GM12878 (cell line): ENCODE data around the gene NFAT5. TPM values are rescaled to one million over a fixed set of nuclear protein-coding genes. Genes with fewer than 3 reads are reported as not detected.

ENCODE experiments used
- ATAC-seq: fragments of 200-7000 bp; cut with Tn5 transposase; 3 replicates; pipeline ENCODE4 v1.9.1; 2020; ENCODE audit warnings: mild to moderate bottlenecking, moderate library complexity
- BruUV-seq: library from RNA; stranded (reverse); fragments of 400-500 nt; replicated peaks from 2 replicates; lab custom pipeline; 2021; lab: Mats Ljungman, UMichigan
- CTCF ChIA-PET: fragments of 300-600 bp; sonication (Branson Sonifier 250); formaldehyde crosslinking; extraction: SDS; loops from one replicate; lab custom pipeline; 2021; ENCODE audit warnings: inconsistent platforms; lab: Yijun Ruan, JAX
- POLR2A ChIA-PET: fragments of 350-600 bp; formaldehyde crosslinking; extraction: SDS; loops from one replicate; lab custom pipeline; 2021; ENCODE audit warnings: inconsistent platforms; lab: Charles Lee
- RAD21 ChIA-PET: fragments of 300-600 bp; sonication (Branson Sonifier 250); formaldehyde crosslinking; loops from one replicate; lab custom pipeline; 2023; ENCODE audit warnings: antibody characterized with exemption; ENCODE audit not compliant: unreplicated experiment; lab: Charles Lee
- SMC1A ChIA-PET: fragments of 300-600 bp; sonication (Branson Sonifier 250); formaldehyde crosslinking; loops from one replicate; lab custom pipeline; 2023; ENCODE audit not compliant: unreplicated experiment, uncharacterized antibody; lab: Charles Lee
- DNase-seq: peaks from one replicate; pipeline ENCODE4 v3.0.0-alpha.2; 2011; ENCODE audit warnings: low read depth, low spot score
- FAIRE-seq: peaks from 3 replicates; lab custom pipeline; 2011; peaks lifted over from hg19 to GRCh38; lab: Jason Lieb, UNC
- H2AFZ ChIP-seq: 2 replicates; pipeline ENCODE4 v1.6.0; 2011; ENCODE audit warnings: low read depth, low read length, control low read depth; ENCODE audit not compliant: control insufficient read depth
- H3K27ac ChIP-seq: 2 replicates; pipeline ENCODE4 v1.5.1; 2011; ENCODE audit warnings: control low read depth; ENCODE audit not compliant: control insufficient read depth, insufficient read depth
- H3K27me3 ChIP-seq, 2 experiments: replicated peaks in 1 of 2; 2 replicates each; pipeline versions ENCODE4 v1.6.0 to v1.6.1; 2011; ENCODE audit warnings: low read length in 1 of 2; ENCODE audit not compliant: control insufficient read depth in 2 of 2, insufficient read depth in 2 of 2
- H3K36me3 ChIP-seq, 2 experiments: 2 replicates each; pipeline ENCODE4 v1.5.1; 2011; ENCODE audit warnings: low read length in 1 of 2; ENCODE audit not compliant: control insufficient read depth in 2 of 2, insufficient read depth in 2 of 2
- H3K4me1 ChIP-seq: 2 replicates; pipeline ENCODE4 v1.6.1; 2011; ENCODE audit warnings: mild to moderate bottlenecking, low read length, moderate library complexity, mixed read lengths; ENCODE audit not compliant: control insufficient read depth, insufficient read depth
- H3K4me2 ChIP-seq: 2 replicates; pipeline ENCODE4 v1.6.0; 2011; ENCODE audit warnings: control low read depth; ENCODE audit not compliant: control insufficient read depth, insufficient read depth
- H3K4me3 ChIP-seq: fragments of 200-600 bp; sonication (generic); 2 replicates; pipeline ENCODE4 v1.5.1; 2016
- H3K79me2 ChIP-seq: 2 replicates; pipeline ENCODE4 v1.6.0; 2011; ENCODE audit warnings: low read length; ENCODE audit not compliant: control insufficient read depth, insufficient read depth
- H3K9ac ChIP-seq: 2 replicates; pipeline ENCODE4 v1.8.0; 2011; ENCODE audit warnings: low read length, control low read depth, mixed read lengths; ENCODE audit not compliant: control insufficient read depth, insufficient read depth
- H3K9me3 ChIP-seq: replicated peaks from 3 replicates; pipeline ENCODE4 v1.5.1; 2011; ENCODE audit warnings: mild to moderate bottlenecking, low read length; ENCODE audit not compliant: control insufficient read depth, insufficient read depth
- H4K20me1 ChIP-seq: 2 replicates; pipeline ENCODE4 v1.6.0; 2011; ENCODE audit not compliant: control insufficient read depth, insufficient read depth
- BRCA1 ChIP-seq: IDR thresholded peaks from 2 replicates; pipeline ENCODE4 v1.6.1; 2011; ENCODE audit warnings: low read depth, low read length, improper control_type of control experiment
- EED ChIP-seq: sonication (generic); IDR thresholded peaks from 2 replicates; pipeline ENCODE4 v1.6.1; 2016; ENCODE audit warnings: antibody characterized with exemption, low read depth
- EZH2 ChIP-seq: IDR thresholded peaks from 2 replicates; pipeline ENCODE4 v1.6.1; 2012; ENCODE audit warnings: low read depth, mild to moderate bottlenecking, control low read depth, inconsistent platforms, low read length, borderline replicate concordance; ENCODE audit not compliant: control insufficient read depth
- FOS ChIP-seq: IDR thresholded peaks from 3 replicates; pipeline ENCODE4 v1.6.1; 2011; ENCODE audit warnings: borderline replicate concordance; ENCODE audit not compliant: insufficient read length; ENCODE audit errors: extremely low read depth
- RCOR1 ChIP-seq: conservative IDR thresholded peaks from 2 replicates; pipeline ENCODE4 v1.6.1; 2012; ENCODE audit warnings: low read depth, low read length, improper control_type of control experiment
- ZZZ3 ChIP-seq: IDR thresholded peaks from 2 replicates; pipeline ENCODE4 v1.6.1; 2011; ENCODE audit warnings: low read depth; ENCODE audit not compliant: control insufficient read depth, insufficient read length
- WGBS: methylation state at CpG from one replicate; pipeline ENCODE4 v1.1.6; 2016; ENCODE audit warnings: low lambda C conversion rate; ENCODE audit not compliant: insufficient replicate concordance, insufficient coverage; ENCODE audit errors: missing lambda C conversion rate; 5-methylcytosine and 5-hydroxymethylcytosine counted together
- in situ Hi-C: fragments of 300-500 bp; cut with MboI; formaldehyde crosslinking; loops from 9 replicates; pipeline ENCODE4 v1.14.3; 2018; ENCODE audit warnings: mixed read lengths
- intact Hi-C: fragments of 100-400 bp; cut with micrococcal nuclease; formaldehyde crosslinking; loops from one replicate; pipeline ENCODE4 v1.14.2; 2022; ENCODE audit not compliant: unreplicated experiment
- polyA plus RNA-seq, 11 experiments: library from polyadenylated mRNA; depleted of rRNA in 4 of 11; unstranded in 6 of 11; stranded (reverse) in 5 of 11; fragments of >200 nt; fragmentation: Nextera tagmentation in 4 of 11; fragmentation: Illumina TruSeq in 1 of 11; extraction: Ambion mirVana in 4 of 11; extraction: Trizol in 1 of 11; gene quantifications; 1 replicate in 1 of 11; 2 replicates in 10 of 11; pipeline versions ENCODE4 v1.2.1 to v1.2.3, GENCODE V29; 2011 to 2016; ENCODE audit warnings: inconsistent platforms in 2 of 11, missing spikeins in 2 of 11, low read depth in 1 of 11
- total RNA-seq, 4 experiments: library from RNA; depleted of rRNA in 3 of 4; stranded (reverse); fragments of >200 nt in 3 of 4; fragmentation: Illumina TruSeq in 1 of 4; extraction: Trizol in 1 of 4; gene quantifications; 2 replicates each; pipeline versions ENCODE4 v1.2.1 to v1.2.3, GENCODE V29; 2013 to 2021
- TF ChIP-seq, protein P1 (sequence below): fragments of 450-650 bp; formaldehyde crosslinking; IDR thresholded peaks from 2 replicates; pipeline ENCODE4 v1.5.0; 2022; ENCODE audit warnings: mild to moderate bottlenecking, missing genetic modification characterization

Gene NFAT5
- total and polyA plus RNA-seq, 10 of the 15 experiments (the other 5 are each of a cell fraction or from before 2014, with no cell fraction given) = 0.58 to 31.5 (median 12.7) TPM

DNA sequence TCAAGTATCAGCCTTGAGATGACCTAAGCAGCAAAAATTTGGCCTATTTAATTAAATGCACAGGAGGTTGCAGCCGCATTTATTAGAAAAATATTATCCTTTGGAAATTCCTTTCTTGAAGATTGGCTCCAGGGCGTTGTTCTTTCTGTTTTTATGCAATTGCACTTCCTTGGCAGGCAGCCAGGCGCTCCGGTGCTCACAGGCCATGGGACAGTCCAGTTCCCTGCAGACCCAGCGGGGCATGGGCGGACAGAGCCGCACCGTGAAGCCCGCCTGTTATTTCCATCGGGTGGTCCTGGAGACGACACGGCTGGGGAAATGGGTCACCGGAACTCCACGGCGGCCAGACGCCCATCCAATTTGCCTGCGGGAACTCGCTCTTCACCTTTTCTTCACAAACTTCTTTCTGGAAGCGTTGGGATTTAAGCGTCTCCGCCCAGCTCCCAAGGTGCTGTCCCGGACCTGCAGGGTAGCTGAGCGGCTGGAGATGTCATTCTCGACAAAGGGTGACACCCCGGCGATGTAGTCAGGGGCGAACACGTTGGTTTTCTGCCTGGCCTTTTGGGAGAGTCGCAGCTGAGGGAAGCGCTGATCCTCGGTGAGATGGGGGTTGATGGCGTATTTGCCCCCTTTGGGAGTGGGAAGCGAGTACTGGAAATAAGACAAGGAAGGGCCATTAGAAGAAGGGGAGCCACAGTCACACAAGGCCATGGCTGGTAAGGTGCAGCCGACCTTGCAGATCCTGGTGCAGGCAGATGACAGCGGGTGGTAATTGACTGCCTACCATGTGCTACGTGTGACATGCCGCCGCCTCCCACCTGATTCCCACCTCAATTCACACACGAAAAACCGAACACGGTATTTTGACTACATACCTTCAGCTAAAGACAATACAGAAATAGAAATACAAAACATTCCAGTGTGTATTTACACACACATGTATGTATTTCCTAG is 176.5 kb downstream of the NFAT5 start:
- Histone ChIP-seq H3K4me1 (no peaks in the 10 kb centered on the region), H2AFZ (no peak overlapping the region), H3K79me2 (no peaks in the 10 kb centered on the region), H4K20me1 (no peaks in the 10 kb centered on the region), H3K4me3 (no peak overlapping the region), H3K9ac (no peak overlapping the region), H3K27me3 (no peaks in the 10 kb centered on the region), H3K36me3 (peaks cover 35 to 46% of the 10 kb centered on the region in 2 experiments), H3K4me2 (no peak overlapping the region)
- no peak for DNase-seq
- no peak for FAIRE-seq
- CTCF ChIA-PET = interaction anchor here (0.6 to 2.5 kb wide), 3 partner anchors 12 to 134 kb away, joined by 3 to 12 read pairs (median 5); partner anchors contain the start of genes NOB1 and NQO1
- ATAC-seq = no peak
- POLR2A ChIA-PET = no interaction called here
- RAD21 ChIA-PET = interaction anchor here (1.1 to 1.3 kb wide), 2 partner anchors 12 to 16 kb away, joined by 4 to 5 read pairs; partner anchors contain the start of genes NOB1 and NQO1
- TF ChIP-seq ZZZ3 = no peak
- no peak for TF ChIP-seq EED
- no peak for TF ChIP-seq EZH2
- no peak for TF ChIP-seq RCOR1
- TF ChIP-seq FOS = no peak
- TF ChIP-seq, protein P1, sequence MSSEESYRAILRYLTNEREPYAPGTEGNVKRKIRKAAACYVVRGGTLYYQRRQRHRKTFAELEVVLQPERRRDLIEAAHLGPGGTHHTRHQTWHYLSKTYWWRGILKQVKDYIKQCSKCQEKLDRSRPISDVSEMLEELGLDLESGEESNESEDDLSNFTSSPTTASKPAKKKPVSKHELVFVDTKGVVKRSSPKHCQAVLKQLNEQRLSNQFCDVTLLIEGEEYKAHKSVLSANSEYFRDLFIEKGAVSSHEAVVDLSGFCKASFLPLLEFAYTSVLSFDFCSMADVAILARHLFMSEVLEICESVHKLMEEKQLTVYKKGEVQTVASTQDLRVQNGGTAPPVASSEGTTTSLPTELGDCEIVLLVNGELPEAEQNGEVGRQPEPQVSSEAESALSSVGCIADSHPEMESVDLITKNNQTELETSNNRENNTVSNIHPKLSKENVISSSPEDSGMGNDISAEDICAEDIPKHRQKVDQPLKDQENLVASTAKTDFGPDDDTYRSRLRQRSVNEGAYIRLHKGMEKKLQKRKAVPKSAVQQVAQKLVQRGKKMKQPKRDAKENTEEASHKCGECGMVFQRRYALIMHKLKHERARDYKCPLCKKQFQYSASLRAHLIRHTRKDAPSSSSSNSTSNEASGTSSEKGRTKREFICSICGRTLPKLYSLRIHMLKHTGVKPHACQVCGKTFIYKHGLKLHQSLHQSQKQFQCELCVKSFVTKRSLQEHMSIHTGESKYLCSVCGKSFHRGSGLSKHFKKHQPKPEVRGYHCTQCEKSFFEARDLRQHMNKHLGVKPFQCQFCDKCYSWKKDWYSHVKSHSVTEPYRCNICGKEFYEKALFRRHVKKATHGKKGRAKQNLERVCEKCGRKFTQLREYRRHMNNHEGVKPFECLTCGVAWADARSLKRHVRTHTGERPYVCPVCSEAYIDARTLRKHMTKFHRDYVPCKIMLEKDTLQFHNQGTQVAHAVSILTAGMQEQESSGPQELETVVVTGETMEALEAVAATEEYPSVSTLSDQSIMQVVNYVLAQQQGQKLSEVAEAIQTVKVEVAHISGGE (CRISPR knock-in tag) = no peak
- TF ChIP-seq BRCA1 = no peak
- TF ChIP-seq, all 136 proteins: peak for 0
- WGBS = 97% methylated on average over 31 of the region's 41 CpGs
- in situ Hi-C loops = no loop called here
- H3K27ac ChIP-seq = no peak overlapping the region
- intact Hi-C loops = no loop called here
- SMC1A ChIA-PET = interaction anchor here (1.0 to 1.6 kb wide), 2 partner anchors 11 to 30 kb away, joined by 3 read pairs; no protein-coding TSS in a partner anchor
- TSS peak; percentile 59 for BruUV-seq
- no peaks in the 10 kb centered on the region for H3K9me3 ChIP-seq
